GM19328 (cell line): ENCODE data around the gene PSMD13.

Source experiments
- ATAC-seq: cut with Tn5 transposase; IDR thresholded peaks from one replicate; pipeline ENCODE4 v1.9.1; 2021; ENCODE audit warnings: mild to moderate bottlenecking, moderate library complexity; ENCODE audit not compliant: unreplicated experiment

Gene PSMD13

DNA sequence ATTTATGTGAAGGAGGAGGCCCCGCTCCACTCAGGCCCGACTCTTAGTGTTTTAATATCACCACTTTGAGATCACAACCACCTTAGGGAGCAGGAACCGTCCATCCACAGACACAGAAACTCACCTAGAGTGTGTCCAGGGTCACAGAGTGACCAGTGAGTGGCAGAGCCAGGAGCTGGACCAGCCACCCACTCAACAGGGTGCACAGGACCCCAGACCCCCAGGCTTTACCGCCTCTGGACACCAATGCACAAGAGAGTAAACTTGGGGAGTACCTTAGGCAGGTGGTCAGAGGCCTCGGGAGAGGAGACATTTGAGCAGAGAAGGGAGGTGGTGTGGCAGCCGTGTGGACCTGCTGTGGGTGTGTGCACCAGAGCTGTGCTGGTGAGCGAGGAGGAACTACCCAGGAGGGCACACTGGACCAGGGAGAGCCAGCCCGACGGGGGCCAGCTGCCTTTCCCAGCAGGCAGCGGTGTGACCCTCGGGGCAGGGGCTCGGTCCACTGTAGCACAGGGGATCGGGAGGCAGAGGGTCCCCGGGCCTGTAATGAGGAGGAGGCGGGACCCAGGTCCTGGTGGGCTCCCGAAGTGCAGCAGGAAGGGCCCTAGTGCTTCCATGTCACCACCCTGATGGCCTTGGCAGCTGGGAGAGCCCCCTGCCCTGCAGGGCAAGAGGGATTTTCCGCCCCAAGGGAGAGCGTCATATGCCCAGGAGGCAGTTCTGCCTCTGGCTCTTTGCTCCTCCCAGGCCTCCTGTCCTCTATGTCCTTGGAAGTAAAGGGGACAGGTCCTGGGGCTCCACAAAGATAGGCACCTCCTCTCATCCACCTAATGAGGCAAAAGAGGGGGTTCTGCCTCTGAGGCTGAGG is 33.9 kb downstream of the PSMD13 start:
- no peak for ATAC-seq

DNA sequence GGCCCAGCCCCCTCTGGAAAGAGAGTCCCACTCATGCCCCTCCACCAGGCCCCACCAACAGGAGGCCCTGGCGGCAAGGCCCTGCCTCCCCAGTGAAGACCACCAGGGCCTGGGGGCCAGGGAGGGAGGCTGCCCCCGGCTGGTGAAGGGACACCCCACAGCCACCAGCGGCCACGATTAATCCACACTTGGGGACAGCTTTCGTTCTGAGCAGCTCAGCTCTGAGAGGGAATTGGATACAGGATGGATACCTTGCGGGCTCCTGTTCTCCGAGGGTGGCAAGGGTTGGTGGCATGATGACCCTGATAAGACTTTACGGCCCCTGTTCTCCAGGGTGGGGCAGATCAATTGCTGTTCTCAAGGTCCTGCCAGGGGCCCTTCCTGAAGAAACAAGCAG is 34.5 kb downstream of the PSMD13 start:
- no peak for ATAC-seq

DNA sequence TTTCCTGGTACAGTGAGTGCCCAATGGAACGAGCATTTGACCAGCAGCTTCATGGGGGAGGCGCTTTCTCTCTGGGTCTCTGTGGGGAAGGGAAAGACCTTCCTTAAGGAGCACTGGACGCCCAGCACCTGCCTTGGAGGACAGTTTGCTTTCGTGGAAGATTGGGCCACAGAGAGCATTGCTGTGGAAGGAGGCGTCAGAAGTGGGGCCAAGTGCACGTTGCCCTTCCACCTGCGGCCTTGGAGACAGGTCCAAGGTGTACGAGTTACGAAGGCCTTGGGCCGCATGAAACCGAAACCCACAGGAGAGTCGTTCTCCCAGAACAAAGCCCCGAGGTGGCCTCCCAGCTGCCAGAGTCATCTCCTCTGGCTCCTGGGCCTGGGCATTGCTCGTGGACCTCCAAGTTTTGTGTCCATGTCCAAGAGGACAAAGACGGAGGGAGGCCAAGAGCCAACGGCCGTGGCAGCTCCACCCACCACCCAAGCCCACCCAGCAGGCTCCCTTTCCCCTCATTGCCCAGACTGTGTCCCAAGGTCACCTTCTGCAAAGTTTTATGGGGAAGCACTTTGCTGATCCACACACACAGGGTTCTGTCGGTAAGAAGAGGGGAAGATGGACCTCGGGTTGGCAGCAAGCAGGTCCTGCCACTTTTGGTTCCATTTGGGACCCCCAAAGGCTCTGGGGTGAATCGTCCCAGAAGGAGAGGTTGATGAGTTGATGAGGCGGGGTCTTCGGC is 35.6 kb downstream of the PSMD13 start:
- no peak for ATAC-seq

DNA sequence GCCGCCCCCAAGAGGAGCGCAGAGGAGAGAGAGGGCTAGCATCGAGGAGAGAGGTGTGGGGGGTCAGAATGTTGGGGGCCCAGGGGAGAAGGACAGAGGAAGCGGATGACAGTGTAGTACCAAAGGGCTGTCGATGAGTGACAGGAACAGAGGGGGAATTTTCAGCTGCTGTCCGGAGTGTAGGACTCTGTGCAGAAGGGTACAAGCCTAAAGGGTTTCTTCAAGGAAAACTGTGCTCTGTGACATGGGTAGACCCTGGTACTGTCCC is 36.1 kb downstream of the PSMD13 start:
- no peak for ATAC-seq

DNA sequence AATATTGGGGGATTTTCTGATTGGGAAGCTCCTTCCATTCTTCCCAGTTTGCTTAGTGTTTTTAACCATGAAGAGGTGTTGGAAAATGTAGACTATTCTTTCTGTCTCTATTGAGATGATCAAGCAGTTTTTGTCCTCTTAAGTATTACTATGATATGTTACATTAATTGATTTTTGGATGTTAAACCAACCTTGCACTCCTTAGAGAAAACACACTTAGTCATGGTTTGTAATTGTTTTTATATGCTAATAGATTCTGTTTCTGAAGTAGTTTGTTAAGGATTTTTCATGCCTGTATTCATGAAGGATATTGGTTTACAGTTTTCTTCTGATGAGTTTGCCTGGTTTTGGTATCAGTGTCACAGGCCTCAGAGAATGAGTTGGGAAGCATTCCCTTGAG is 39.4 kb downstream of the PSMD13 start:
- ATAC-seq = no peak

DNA sequence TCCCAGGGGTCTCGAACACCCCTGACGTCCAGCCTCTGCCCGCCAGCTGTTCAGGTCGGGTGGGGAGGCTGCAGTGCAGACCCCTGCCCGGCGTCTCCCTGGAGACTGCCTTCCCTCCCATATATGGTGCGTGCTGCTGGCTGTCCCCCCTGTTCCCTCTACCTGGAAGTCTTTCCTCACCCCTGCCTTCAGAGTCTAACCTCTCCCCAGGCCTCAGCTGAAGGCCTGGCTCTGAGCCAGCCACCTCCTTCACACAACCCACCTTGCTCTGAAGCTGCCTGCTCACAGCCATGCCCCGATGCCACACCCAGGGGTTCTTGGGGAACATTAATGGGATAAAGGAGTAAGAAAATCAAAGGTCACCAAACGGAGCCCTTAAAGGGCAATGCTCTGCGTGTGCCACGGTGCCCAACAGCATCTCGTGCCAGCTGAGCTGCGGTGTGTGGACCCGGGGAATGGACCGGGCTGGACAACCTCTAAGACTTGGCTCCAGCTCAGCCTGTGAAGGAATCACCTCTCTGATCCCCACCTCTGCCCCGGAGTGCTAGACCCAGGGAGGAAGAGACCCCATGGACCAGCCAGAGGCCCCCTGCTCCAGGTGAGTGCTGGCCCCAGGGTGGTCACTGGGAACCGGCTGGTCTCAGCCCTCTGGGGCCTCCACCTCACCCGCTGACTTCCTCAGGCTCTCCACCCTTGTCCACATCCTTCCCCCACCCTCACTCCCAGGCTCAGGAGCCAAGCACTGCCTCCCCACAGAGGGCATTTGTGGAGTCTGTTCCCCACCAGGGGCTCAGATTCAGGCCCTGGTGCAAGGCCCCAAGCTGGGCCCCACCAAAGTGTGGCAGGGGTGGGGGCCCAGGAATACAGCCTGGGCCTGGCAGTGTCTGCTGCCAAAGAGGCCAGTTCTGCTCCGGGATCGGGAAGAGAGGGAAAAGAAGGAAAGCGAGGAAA is 41.5 kb downstream of the PSMD13 start, which contains the start of gene NLRP6:
Gene NLRP6, plus strand, starts transcription at position 407 of the 951 bp plus-strand sequence. Its CDS starts 163 bp downstream, at position 570.
- ATAC-seq = no peak

DNA sequence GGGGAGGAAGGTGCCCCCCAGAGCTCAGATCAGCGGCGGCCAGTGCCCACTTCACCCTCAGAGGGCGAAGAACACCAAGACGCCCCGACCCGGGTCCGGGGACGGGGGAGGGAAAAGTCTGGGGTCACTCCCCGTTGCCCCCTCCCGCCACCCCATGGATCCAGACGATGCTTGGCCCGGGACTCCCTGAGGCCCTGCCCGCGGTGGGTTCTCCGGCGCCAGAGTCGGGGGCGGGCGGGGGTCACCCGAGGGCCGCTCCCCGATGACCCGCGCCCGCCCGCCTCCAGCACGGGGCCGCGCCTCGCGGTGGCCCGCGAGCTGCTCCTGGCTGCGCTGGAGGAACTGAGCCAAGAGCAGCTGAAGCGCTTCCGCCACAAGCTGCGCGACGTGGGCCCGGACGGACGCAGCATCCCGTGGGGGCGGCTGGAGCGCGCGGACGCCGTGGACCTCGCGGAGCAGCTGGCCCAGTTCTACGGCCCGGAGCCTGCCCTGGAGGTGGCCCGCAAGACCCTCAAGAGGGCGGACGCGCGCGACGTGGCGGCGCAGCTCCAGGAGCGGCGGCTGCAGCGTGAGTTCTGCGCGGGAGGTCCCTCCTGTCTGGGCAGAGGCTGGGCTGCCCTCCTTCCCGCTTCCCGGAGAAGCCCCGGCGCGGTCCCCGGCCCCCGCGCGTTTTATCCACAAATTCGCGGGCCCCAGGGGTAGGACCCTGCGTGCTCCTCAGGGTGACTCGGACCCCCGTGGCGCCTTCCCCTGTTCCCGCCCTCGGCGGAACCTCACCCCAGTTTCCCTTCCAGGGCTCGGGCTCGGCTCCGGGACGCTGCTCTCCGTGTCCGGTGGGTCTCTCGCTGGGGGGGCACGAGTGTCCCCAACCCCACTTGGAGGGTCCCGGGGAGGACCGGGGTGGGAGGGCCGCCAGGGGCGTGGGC is 42.5 kb downstream of the PSMD13 start:
- no peak for ATAC-seq

DNA sequence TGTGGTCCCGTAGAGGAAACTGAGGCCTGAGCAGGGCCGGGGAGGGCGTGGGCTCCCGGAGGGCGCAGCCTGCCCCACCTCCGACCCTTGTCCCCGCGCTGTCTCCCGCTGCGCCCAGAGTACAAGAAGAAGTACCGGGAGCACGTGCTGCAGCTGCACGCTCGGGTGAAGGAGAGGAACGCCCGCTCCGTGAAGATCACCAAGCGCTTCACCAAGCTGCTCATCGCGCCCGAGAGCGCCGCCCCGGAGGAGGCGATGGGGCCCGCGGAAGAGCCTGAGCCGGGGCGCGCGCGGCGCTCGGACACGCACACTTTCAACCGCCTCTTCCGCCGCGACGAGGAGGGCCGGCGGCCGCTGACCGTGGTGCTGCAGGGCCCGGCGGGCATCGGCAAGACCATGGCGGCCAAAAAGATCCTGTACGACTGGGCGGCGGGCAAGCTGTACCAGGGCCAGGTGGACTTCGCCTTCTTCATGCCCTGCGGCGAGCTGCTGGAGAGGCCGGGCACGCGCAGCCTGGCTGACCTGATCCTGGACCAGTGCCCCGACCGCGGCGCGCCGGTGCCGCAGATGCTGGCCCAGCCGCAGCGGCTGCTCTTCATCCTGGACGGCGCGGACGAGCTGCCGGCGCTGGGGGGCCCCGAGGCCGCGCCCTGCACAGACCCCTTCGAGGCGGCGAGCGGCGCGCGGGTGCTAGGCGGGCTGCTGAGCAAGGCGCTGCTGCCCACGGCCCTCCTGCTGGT is 43.4 kb downstream of the PSMD13 start:
- ATAC-seq = no peak

DNA sequence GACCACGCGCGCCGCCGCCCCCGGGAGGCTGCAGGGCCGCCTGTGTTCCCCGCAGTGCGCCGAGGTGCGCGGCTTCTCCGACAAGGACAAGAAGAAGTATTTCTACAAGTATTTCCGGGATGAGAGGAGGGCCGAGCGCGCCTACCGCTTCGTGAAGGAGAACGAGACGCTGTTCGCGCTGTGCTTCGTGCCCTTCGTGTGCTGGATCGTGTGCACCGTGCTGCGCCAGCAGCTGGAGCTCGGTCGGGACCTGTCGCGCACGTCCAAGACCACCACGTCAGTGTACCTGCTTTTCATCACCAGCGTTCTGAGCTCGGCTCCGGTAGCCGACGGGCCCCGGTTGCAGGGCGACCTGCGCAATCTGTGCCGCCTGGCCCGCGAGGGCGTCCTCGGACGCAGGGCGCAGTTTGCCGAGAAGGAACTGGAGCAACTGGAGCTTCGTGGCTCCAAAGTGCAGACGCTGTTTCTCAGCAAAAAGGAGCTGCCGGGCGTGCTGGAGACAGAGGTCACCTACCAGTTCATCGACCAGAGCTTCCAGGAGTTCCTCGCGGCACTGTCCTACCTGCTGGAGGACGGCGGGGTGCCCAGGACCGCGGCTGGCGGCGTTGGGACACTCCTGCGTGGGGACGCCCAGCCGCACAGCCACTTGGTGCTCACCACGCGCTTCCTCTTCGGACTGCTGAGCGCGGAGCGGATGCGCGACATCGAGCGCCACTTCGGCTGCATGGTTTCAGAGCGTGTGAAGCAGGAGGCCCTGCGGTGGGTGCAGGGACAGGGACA is 44.1 kb downstream of the PSMD13 start:
- no peak for ATAC-seq

DNA sequence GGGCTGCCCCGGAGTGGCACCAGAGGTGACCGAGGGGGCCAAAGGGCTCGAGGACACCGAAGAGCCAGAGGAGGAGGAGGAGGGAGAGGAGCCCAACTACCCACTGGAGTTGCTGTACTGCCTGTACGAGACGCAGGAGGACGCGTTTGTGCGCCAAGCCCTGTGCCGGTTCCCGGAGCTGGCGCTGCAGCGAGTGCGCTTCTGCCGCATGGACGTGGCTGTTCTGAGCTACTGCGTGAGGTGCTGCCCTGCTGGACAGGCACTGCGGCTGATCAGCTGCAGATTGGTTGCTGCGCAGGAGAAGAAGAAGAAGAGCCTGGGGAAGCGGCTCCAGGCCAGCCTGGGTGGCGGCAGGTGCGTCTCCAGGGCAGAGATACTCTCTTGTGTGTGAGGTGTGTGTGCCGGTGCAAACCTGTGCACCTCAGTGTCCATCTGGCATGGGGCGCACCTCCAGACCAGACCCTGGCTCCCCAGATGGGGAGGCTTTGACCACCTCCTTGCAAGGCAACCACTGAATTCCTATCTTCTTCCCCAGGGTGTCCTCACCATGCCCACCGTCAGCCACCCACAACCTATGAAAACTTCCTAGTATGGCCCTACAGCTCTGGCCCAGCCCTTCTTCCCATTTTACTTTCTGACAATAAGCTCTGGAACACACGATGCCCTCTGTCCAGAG is 44.8 kb downstream of the PSMD13 start:
- ATAC-seq = no peak

DNA sequence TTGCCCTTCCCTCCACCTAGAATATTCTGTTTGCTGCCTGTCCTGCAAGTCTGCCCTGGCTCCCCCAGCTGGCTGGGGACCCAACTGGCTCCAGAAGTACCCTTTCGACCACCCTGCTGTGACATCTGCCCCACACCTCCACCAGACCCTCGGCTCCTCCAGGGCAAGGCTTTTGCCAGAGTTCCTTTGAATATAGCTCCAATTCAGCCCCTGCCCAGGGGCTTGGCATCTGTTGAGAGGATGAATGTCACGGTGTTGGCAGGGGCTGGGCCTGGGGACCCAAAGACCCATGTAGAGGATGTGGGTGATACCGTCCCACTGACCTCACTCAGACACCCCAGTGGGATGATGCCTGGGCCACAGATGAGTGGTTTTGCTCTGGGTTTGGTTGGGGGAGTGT is 45.4 kb downstream of the PSMD13 start:
- ATAC-seq = no peak

DNA sequence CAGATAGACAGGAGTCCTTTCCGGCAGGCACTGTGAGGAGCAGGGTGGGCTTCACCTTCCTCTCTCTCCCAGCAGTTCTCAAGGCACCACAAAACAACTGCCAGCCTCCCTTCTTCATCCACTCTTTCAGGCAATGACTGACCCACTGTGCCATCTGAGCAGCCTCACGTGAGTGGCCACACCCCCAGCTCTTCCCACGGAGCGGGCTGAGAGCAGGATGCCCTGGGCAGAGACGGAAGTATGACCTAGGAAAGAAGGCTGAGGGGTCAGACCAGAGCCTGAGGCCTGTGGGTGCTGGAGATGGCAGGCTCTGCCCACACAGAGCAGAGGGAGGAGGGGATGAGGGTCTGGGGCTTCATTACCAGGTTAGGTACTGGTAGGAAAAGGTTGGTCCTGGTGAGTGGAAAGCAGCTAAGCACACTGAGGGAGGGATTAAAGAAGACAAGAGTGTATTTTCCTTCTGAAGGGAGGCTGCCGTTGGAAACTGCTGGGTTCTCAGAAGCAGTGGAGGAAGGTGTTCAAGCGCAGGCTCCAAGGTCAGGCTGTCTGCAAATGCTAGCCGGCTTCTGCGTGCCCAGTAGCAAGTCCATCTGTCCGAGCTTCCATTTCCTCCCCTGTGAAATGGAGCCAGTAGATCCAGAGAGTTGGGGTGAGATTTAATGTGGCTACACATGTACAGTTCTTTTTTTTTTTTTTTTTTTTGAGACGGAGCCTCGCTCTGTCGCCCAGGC is 46.0 kb downstream of the PSMD13 start:
- no peak for ATAC-seq

DNA sequence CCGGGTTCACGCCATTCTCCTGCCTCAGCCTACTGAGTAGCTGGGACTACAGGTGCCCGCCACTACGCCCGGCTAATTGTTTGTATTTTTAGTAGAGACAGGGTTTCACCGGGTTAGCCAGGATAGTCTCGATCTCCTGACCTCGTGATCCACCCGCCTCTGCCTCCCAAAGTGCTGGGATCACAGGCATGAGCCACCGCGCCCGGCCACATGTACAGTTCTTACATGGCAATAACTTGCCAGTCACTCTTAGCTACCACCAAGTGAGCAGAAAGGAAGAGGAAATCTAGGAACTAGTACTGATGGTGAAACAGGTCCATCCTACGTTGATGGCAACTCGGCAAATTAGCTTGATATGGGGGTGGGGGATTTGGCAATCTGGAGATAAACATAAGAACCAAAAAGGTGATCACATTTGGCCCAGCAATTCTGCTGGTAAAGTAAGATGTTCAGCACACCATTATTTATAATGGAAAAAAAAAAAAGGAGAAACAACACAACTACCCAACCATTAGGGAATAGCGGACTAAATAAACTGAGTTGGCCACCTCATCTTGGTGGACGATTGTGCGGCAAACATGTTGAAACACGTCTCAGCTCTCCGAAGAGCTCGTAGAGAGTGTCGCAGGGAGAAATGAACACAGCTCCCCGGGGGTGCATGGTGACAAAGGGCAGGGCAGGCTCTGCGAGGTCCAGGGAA is 46.8 kb downstream of the PSMD13 start:
- no peak for ATAC-seq

DNA sequence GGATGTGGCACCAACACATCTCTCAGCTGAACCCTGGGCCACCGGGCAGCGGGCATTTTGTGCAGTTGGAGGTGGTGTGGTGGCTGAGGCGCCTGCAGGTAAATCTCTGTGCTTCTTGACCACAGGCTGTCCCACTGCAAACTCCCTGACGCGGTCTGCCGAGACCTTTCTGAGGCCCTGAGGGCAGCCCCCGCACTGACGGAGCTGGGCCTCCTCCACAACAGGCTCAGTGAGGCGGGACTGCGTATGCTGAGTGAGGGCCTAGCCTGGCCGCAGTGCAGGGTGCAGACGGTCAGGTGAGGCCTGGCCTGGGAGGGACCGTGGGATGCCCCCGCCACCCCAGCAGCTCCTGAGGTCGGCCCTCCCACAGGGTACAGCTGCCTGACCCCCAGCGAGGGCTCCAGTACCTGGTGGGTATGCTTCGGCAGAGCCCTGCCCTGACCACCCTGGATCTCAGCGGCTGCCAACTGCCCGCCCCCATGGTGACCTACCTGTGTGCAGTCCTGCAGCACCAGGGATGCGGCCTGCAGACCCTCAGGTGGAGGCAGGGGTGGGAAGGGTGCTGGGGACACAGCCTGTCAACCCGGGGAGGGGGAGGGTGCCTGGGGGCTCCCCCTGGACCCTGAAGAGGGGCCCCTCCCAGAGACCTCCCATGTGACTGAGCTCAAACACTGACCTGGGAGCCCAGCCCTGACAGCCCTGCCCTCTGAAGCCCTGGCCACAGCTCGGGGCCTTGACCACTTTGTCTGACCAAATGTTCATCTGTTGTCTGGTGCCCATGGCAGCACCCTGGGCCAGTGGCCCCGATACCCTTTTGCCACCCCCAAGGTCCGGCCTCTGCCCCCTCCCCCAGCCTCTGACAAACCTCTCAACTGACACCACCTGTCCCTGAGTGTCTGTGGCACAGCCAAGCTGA is 47.6 kb downstream of the PSMD13 start:
- no peak for ATAC-seq

DNA sequence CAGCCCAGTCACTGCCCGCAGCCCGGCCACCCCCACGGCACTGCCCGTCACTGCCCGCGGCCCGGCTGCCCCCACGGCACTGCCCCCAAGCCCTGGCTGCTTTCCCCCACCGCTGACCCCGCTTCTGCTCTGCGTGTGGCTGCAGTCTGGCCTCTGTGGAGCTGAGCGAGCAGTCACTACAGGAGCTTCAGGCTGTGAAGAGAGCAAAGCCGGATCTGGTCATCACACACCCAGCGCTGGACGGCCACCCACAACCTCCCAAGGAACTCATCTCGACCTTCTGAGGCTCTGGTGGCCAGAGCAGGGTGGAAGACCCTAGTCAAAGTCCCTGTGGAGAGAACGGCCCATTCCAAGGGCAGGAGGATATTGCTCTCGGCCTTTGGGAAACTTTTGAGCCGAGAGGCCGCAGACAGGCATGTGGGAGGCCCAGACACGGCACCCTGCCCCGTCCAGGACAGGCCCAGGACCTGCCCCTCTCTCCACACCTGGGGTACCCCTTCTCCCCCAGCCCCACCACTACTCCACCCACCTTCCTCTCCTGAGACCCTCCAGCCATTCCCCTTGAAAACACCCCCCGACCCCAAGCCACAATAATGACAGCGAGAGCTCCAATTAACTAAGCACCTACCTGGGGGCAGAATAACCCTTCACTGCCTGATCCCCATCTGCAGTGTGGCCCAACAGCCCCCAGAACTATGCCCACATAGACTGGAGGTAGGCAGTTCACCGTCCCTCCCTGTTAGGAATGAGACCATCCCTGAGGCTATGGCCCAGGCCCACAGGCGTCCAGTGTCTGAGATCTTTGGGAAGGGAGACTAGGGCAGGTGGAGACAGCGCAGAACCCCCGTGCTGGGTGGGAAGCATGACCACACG is 48.5 kb downstream of the PSMD13 start:
- ATAC-seq = no peak
